Measurements from ENCODE around the gene ZNF217. TPM values are rescaled to one million over a fixed set of nuclear protein-coding genes. Genes with fewer than 3 reads are reported as not detected.
A peak's percentile ranks its signal among the peaks of the same experiment; 100 is the strongest.

The ZNF217 gene
- total and polyA plus RNA-seq, 2 experiments from 2014 or later: 4.7 to 32.4 TPM

DNA sequence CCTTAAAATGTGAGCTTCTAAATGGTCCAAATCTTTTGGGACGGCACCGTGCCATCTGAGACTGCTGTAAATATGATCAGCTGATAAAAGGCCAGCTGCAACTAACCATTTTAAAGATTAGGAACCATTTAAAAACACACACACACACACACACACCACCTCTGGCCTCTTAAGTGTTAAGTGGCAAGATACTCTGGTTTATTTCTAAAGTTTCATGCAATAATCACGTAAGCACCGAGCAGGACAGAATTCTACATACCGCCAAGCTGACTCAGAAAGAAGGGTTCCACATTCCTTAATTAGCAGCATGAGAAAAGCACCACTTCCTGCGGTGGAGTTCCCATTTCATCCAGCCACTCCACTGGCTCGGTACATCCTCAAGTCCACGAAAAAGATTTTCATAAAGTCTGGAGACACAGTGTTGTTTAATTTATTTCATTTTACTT, 17.8 kb upstream of the ZNF217 start:
- no peaks in the 10 kb centered on the region for H4K20me1 ChIP-seq (ENCODE audit: insufficient read depth, poor library complexity, severe bottlenecking)
- peak overlapping the region; percentile 68 for H3K27ac ChIP-seq
- WGBS (ENCODE audit: low lambda C conversion rate, missing lambda C conversion rate): 32% methylated on average over 8 of the region's 8 CpGs
- no peak overlapping the region for H3K4me3 ChIP-seq
- H3K9me3 ChIP-seq (ENCODE audit: low read depth): no peaks in the 10 kb centered on the region
- DNase-seq (ENCODE audit: low spot score): peak; percentile 70
- TF ChIP-seq, protein P1, sequence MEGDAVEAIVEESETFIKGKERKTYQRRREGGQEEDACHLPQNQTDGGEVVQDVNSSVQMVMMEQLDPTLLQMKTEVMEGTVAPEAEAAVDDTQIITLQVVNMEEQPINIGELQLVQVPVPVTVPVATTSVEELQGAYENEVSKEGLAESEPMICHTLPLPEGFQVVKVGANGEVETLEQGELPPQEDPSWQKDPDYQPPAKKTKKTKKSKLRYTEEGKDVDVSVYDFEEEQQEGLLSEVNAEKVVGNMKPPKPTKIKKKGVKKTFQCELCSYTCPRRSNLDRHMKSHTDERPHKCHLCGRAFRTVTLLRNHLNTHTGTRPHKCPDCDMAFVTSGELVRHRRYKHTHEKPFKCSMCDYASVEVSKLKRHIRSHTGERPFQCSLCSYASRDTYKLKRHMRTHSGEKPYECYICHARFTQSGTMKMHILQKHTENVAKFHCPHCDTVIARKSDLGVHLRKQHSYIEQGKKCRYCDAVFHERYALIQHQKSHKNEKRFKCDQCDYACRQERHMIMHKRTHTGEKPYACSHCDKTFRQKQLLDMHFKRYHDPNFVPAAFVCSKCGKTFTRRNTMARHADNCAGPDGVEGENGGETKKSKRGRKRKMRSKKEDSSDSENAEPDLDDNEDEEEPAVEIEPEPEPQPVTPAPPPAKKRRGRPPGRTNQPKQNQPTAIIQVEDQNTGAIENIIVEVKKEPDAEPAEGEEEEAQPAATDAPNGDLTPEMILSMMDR (IDR thresholded peaks at IDR 0.05; ENCODE audit: poor library complexity): no peak
- TF ChIP-seq EZH2phosphoT487 (IDR thresholded peaks at IDR 0.05; ENCODE audit: low read depth, severe bottlenecking, unreplicated experiment) (no peak), EZH2 (IDR thresholded peaks at IDR 0.05; ENCODE audit: borderline replicate concordance) (no peak)
- peaks cover 41% of the 10 kb centered on the region for H3K4me1 ChIP-seq (ENCODE audit: insufficient read depth)
- H3K79me2 ChIP-seq: no peaks in the 10 kb centered on the region
- no peaks in the 10 kb centered on the region for H3K9me2 ChIP-seq (replicated peaks; ENCODE audit: insufficient read depth)
- peak overlapping the region; percentile 40 for H3K4me2 ChIP-seq
- H3K27me3 ChIP-seq: no peaks in the 10 kb centered on the region
- no peak overlapping the region for H2AFZ ChIP-seq
- H3K36me3 ChIP-seq (replicated peaks; ENCODE audit: insufficient read depth, low read depth): no peaks in the 10 kb centered on the region

DNA sequence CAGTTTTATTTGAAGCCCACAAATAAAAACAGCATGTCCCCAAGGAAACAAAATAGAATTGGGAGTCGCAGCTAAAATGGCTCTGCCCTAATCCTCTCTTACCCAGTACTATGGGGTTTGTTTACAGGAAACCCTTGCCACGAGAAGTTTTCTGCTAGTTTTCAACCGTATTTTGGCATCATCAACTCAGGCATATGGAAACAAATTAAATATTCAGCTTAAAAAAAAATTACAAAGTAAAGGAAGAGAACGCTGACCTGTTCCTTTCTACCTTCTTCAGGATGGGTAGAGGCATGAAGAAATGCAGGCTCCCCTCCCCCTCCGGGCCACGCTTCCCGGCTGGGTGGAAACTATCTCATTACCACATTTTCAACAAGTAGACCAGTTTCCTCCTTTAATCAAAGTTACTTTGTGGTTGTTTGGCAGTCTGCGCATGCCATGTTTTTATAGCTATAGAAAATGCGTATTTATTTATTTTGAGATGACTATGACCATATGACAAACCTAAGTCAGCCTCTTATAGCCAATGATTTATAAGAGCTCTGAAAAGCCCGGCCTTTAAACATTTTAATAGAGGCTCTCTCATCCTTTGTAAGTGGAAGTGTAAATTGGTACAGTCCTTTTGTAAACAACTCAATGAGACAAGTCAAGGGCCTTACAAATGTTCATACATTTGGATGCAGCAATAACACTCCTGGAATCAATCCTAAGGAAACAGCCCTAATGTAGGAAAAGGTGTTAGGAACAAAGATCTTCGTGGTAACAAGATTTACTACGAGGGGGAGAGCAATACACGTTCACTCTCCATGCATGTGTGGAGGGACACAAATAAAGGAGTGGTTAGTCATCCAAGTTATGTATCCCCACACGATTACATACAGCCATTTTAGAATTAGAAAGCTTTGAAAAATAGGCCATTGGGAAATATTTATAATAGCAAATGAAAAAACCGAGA, 16.1 kb upstream of the ZNF217 start:
- no peak overlapping the region for H3K4me3 ChIP-seq
- H4K20me1 ChIP-seq (ENCODE audit: insufficient read depth, poor library complexity, severe bottlenecking): no peaks in the 10 kb centered on the region
- H3K9me2 ChIP-seq (replicated peaks; ENCODE audit: insufficient read depth): no peaks in the 10 kb centered on the region
- peak overlapping the region; percentile 28 for H2AFZ ChIP-seq
- H3K9me3 ChIP-seq (ENCODE audit: low read depth): no peaks in the 10 kb centered on the region
- WGBS (ENCODE audit: low lambda C conversion rate, missing lambda C conversion rate): 28% methylated on average over 15 of the region's 15 CpGs
- H3K4me1 ChIP-seq (ENCODE audit: insufficient read depth): peaks cover 41% of the 10 kb centered on the region
- TF ChIP-seq, protein P1 (IDR thresholded peaks at IDR 0.05; ENCODE audit: poor library complexity): no peak
- TF ChIP-seq EZH2phosphoT487 (IDR thresholded peaks at IDR 0.05; ENCODE audit: low read depth, severe bottlenecking, unreplicated experiment): no peak
- TF ChIP-seq EZH2 (IDR thresholded peaks at IDR 0.05; ENCODE audit: borderline replicate concordance): no peak
- DNase-seq (ENCODE audit: low spot score): peak; percentile 24
- H3K4me2 ChIP-seq: peak overlapping the region; percentile 38
- H3K27me3 ChIP-seq: no peaks in the 10 kb centered on the region
- no peaks in the 10 kb centered on the region for H3K36me3 ChIP-seq (replicated peaks; ENCODE audit: insufficient read depth, low read depth)
- no peaks in the 10 kb centered on the region for H3K79me2 ChIP-seq
- H3K27ac ChIP-seq: peak overlapping the region; percentile 68

DNA sequence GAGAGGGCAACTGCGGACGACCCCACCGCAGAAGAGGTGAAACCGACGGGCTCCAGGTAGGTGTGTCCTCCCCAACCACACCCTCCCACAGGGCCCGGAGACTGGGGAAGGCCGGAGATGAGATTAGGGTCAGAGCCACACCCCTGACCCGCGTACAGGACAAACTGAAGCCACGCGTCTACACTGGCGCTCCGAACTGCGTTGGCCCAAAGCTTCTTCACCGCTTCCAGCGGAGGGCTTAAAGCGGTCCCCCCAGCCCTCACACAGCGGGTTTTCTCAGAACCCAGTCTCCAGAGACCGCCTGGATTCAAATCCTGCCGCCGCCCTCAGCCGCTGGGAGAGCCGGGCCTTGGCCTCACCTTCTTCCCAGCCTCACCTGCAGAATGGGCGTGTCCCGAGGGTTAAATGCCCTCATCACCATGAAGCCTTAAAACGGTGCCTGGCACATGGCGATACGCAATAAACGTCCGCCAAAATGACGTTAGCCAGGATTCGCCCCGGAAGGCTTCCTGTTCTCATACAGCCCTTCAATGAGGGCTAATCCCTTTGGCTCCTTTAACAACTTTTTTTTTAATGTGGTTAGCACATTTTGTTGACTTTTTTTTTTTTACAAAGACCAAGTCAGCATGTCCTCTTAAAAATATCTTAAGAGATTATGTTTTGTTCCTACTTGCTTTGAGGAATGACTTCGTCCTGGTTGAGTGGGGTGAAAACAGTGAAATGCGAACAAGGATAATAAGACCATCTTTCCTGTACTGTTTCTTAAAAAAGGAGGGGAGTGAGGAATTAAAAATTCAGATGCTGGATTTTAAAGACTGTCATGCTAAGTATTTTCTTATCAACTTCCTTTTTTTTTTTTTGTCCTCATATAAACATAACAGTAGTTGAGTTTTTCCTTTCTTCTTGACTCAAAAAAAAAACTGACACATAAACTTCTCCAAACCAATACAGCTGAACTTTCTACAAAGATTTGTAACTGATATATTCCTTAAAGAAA, 15.1 kb upstream of the ZNF217 start:
- Histone ChIP-seq H2AFZ (peak overlapping the region; percentile 11), H3K27ac (peak overlapping the region; percentile 68), H3K36me3 (replicated peaks; ENCODE audit: insufficient read depth, low read depth) (no peaks in the 10 kb centered on the region), H3K4me2 (peak overlapping the region; percentile 38), H3K4me3 (no peak overlapping the region), H3K9me2 (replicated peaks; ENCODE audit: insufficient read depth) (no peaks in the 10 kb centered on the region), H3K27me3 (no peaks in the 10 kb centered on the region), H4K20me1 (ENCODE audit: insufficient read depth, poor library complexity, severe bottlenecking) (no peaks in the 10 kb centered on the region), H3K79me2 (no peaks in the 10 kb centered on the region), H3K4me1 (ENCODE audit: insufficient read depth) (peaks cover 38% of the 10 kb centered on the region), H3K9me3 (ENCODE audit: low read depth) (no peaks in the 10 kb centered on the region)
- peak; percentile 20 for DNase-seq (ENCODE audit: low spot score)
- 84% methylated on average over 35 of the region's 35 CpGs for WGBS (ENCODE audit: low lambda C conversion rate, missing lambda C conversion rate)
- no peak for TF ChIP-seq EZH2 (IDR thresholded peaks at IDR 0.05; ENCODE audit: borderline replicate concordance)
- TF ChIP-seq, protein P1 (IDR thresholded peaks at IDR 0.05; ENCODE audit: poor library complexity): no peak

Data from hepatocyte (in vitro differentiated cells).